GM12874 (cell line): ENCODE measurements around the gene RFX3.

Experiments used
- TF ChIP-seq, protein P1 (sequence below): IDR thresholded peaks from 2 replicates; pipeline ENCODE4 v1.5.1; 2011; ENCODE audit warnings: low read depth, mild to moderate bottlenecking, control low read depth, low read length, moderate library complexity; ENCODE audit not compliant: insufficient read depth

RFX3 gene

DNA sequence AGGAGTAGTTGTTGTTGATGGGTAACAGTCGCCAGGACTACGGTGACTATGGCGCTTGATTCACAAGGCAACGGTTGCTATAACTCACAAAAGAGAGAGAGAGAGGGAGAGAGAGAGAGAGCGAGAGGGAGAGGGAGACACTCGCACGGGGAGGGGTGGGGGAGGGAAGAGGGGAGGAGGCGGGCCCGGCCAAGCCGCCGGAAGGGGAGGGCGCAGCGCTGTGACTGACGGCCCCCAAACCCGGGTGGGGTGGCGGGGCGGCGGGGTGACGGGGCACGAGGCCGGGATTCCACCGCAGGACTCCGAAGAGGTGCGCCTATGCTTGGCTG lies at the start of gene RFX3:
RFX3 (minus strand) TSS at position 166 of the 329 bp plus-strand sequence. CDS start 130,413 bp downstream, outside the sequence.
- TF ChIP-seq, protein P1, sequence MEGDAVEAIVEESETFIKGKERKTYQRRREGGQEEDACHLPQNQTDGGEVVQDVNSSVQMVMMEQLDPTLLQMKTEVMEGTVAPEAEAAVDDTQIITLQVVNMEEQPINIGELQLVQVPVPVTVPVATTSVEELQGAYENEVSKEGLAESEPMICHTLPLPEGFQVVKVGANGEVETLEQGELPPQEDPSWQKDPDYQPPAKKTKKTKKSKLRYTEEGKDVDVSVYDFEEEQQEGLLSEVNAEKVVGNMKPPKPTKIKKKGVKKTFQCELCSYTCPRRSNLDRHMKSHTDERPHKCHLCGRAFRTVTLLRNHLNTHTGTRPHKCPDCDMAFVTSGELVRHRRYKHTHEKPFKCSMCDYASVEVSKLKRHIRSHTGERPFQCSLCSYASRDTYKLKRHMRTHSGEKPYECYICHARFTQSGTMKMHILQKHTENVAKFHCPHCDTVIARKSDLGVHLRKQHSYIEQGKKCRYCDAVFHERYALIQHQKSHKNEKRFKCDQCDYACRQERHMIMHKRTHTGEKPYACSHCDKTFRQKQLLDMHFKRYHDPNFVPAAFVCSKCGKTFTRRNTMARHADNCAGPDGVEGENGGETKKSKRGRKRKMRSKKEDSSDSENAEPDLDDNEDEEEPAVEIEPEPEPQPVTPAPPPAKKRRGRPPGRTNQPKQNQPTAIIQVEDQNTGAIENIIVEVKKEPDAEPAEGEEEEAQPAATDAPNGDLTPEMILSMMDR = no peak

DNA sequence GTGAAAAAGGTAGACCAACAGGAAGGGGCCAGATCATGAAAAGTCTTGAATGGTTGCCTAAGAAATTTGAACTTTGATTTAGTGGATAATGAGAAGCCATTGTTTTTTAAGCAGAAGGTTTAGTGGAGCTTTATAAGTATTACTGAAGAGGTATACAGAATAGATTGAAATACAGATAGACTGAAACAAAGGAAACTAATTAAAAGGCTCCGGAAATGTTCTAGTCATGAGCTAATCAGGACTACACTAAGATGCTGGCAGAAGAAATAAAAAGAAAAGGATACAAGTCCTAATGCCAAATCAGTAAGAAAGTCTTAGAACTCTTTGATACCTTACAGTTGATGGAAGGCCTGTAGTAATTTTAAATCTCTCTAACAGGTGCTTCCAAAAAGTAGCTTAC lies 45.7 kb upstream of the RFX3 start:
- TF ChIP-seq, protein P1 = no peak

DNA sequence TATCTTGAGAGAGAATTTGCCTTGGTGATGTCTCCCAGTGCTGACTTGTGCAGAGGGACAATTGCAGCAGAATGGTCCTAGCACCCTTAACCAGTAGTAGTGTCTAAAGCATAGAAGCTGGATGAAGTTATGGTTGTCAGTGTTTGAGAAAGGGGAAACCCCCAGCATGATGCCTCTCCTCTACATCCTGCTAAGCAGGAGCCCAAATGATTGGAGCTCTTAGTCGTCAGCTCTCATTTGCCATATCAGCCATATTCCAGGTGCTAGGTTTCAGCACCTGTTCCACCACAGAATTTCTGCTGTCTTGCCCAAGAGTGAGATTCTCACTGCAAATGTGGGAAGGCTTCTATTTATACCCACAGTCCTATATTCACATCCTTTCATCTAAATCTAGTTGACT lies 43.7 kb upstream of the RFX3 start:
- TF ChIP-seq, protein P1 = no peak

DNA sequence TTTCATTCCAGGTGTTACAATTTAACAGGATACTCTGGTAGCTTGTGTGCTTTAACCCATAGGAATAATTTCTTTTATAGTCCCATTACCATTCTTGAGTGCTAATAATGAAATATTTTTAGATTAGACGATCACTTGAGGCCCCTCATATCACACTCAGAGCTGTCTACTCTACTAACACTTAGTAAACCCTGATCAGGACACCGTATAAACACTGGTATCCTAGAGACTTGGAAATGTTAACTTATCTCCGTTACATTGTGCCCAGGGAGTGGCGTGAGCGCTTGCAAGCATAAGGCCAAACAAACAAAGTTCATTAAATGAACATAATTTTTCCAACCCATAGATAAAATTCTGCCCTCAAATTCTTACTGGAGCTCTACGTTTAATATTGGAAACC lies 42.2 kb upstream of the RFX3 start:
- TF ChIP-seq, protein P1 = no peak

DNA sequence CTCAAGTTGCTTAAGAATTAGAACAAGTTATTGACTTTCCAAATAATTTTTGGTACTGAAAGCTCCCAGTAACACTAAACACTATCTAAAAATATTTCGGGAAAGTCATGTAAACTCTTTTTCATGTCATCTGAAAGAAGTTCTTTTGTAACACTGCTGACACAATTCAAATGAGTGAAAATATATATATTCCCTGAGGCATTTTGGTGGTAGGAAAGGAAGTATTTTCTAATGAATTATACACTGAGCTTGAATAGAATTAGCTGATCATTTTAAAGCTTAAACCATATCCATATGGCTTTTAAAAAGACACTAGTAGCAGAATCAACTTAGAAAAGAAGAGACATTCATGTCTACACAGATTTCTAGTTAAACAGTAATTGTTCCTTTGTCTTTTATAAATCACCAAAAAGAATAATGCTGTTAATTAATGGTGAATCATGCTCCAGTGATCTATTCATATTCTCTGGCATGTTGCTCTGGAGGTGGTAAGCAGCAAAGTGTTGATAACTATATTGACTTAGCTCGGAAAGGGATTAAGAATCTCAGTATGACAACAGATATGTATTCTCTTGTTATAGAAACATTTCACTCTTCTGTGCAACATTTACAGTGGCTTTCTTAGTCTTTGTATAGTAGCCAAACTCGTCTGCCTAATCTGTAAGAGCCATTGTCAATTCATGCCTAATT lies 27.4 kb upstream of the RFX3 start:
- TF ChIP-seq, protein P1 = no peak

DNA sequence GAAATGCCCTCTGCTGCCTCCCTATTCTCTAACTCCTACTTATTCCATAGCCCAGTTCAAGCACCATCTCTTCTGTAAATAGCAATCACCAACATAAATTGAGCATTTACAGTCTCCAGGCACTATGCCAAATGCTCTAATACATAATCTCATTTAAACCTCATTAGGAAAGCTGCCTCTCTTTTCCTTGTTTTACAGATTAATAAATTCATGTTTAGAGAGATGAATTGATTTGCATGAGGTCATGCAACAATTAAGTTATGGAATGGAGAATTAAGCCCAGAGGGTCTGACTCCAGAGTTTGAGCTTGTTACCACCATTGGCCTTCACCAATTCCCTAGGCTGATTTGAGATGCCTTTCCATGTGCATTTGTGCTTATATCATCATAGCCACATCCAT lies 23.4 kb upstream of the RFX3 start:
- TF ChIP-seq, protein P1 = no peak

DNA sequence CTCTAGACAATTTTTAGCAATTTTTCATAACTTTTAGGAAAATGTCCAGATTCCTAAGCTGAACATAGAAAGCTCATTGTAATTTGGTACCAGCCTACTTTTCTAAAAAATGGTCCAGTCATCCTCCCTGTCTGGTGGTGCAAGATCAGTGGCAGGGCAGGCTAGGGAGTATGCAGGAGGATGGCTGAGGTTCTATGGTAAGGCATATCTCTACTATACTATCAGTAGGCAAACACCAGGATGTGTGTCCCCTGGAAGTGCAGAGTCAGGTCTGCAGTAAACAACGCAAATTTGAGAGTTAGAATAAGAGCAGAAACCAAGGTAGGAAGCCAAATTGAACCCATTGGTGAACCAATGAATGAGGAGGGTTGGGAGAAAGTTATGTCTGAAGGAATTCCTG lies 22.8 kb upstream of the RFX3 start:
- TF ChIP-seq, protein P1 = no peak

DNA sequence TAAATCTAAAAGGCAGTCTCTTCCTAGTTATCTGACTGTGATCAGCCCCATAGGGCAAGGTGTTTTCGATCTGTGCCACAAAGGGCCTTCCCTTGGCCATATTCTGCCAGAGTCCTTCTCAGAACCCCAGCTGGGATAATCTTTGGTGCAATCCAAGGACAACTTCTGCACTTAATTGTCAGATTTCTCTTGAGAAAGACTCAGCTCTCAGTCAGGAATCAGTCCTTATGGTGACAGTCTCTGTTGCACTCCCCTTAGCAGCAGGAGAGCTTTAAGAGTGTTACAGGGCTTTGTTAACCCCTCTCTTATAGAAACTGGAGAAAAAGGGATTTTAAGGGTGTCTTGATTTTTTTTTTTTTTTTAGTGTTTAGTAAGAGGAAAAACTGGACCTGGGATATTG lies 15.4 kb upstream of the RFX3 start:
- TF ChIP-seq, protein P1 = no peak
